Measurements from ENCODE around the gene TAGLN. TPM values are rescaled to one million over a fixed set of nuclear protein-coding genes. Genes with fewer than 3 reads are reported as not detected.

TAGLN gene
- total RNA-seq, 1 experiment from 2014 or later = 6.6 TPM

- DNase-seq = no peak
- intact Hi-C loops (cut with micrococcal nuclease; ENCODE audit: unreplicated experiment) = no loop called here
- H3K4me1 Mint-ChIP-seq (ENCODE audit: low read depth, unreplicated experiment) = no peaks in the 10 kb centered on the region
- peaks cover 21% of the 10 kb centered on the region for H3K36me3 Mint-ChIP-seq (ENCODE audit: insufficient read depth, unreplicated experiment)
- H3K4me3 Mint-ChIP-seq (ENCODE audit: low read depth, unreplicated experiment) = no peak overlapping the region
- CTCF ChIA-PET = interaction anchor here (0.6 kb wide), 1 partner anchor 250 kb away, joined by 5 read pairs; no protein-coding TSS in a partner anchor
- H3K27ac Mint-ChIP-seq (ENCODE audit: unreplicated experiment) = no peak overlapping the region
- H3K9me3 Mint-ChIP-seq (ENCODE audit: low read depth, unreplicated experiment) = no peaks in the 10 kb centered on the region
- no peaks in the 10 kb centered on the region for H3K27me3 Mint-ChIP-seq (ENCODE audit: unreplicated experiment)
- BruUV-seq (replicated peaks) = no TSS peak
- TF ChIP-seq, protein P1, sequence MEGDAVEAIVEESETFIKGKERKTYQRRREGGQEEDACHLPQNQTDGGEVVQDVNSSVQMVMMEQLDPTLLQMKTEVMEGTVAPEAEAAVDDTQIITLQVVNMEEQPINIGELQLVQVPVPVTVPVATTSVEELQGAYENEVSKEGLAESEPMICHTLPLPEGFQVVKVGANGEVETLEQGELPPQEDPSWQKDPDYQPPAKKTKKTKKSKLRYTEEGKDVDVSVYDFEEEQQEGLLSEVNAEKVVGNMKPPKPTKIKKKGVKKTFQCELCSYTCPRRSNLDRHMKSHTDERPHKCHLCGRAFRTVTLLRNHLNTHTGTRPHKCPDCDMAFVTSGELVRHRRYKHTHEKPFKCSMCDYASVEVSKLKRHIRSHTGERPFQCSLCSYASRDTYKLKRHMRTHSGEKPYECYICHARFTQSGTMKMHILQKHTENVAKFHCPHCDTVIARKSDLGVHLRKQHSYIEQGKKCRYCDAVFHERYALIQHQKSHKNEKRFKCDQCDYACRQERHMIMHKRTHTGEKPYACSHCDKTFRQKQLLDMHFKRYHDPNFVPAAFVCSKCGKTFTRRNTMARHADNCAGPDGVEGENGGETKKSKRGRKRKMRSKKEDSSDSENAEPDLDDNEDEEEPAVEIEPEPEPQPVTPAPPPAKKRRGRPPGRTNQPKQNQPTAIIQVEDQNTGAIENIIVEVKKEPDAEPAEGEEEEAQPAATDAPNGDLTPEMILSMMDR (IDR thresholded peaks at IDR 0.05; ENCODE audit: unreplicated experiment) = no peak
Observed at GRCh38 chr11:117219455-117219854, 20.3 kb downstream of the TAGLN start.

GRCh38 chr11:117219995-117220394 is 20.8 kb downstream of the TAGLN start:
- no peaks in the 10 kb centered on the region for H3K9me3 Mint-ChIP-seq (ENCODE audit: low read depth, unreplicated experiment)
- H3K27me3 Mint-ChIP-seq (ENCODE audit: unreplicated experiment) = no peaks in the 10 kb centered on the region
- TF ChIP-seq, protein P1 (IDR thresholded peaks at IDR 0.05; ENCODE audit: unreplicated experiment) = no peak
- no peaks in the 10 kb centered on the region for H3K4me1 Mint-ChIP-seq (ENCODE audit: low read depth, unreplicated experiment)
- no peak for DNase-seq
- peaks cover 24% of the 10 kb centered on the region for H3K36me3 Mint-ChIP-seq (ENCODE audit: insufficient read depth, unreplicated experiment)
- no peak overlapping the region for H3K27ac Mint-ChIP-seq (ENCODE audit: unreplicated experiment)
- BruUV-seq (replicated peaks) = no TSS peak
- no peak overlapping the region for H3K4me3 Mint-ChIP-seq (ENCODE audit: low read depth, unreplicated experiment)
- intact Hi-C loops (cut with micrococcal nuclease; ENCODE audit: unreplicated experiment) = no loop called here
- CTCF ChIA-PET = interaction anchor here (0.6 kb wide), 1 partner anchor 251 kb away, joined by 5 read pairs; no protein-coding TSS in a partner anchor

DNA sequence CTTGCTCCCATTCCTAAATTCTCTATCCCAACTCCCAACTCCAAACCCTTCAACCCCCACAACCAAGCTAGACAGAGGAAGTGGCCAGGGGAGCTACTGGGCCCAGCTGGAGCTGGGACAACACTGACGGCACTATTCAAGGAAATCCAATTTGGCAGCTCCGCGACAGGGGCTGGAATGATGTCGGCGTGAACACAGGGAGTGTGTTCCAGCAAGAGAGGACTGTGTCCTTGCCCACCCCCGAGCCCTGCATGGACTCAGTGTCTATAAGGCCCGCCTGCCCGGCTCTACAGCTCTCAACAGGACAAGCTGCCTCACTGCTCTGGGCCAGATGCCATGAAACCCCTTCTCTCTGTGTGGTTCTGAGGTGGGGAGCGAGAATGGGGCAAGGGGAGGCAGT is 21.4 kb downstream of the TAGLN start:
- intact Hi-C loops (cut with micrococcal nuclease; ENCODE audit: unreplicated experiment) = no loop called here
- H3K9me3 Mint-ChIP-seq (ENCODE audit: low read depth, unreplicated experiment) = no peaks in the 10 kb centered on the region
- no peaks in the 10 kb centered on the region for H3K4me1 Mint-ChIP-seq (ENCODE audit: low read depth, unreplicated experiment)
- no peaks in the 10 kb centered on the region for H3K27me3 Mint-ChIP-seq (ENCODE audit: unreplicated experiment)
- peaks cover 24% of the 10 kb centered on the region for H3K36me3 Mint-ChIP-seq (ENCODE audit: insufficient read depth, unreplicated experiment)
- no peak for DNase-seq
- CTCF ChIA-PET = no interaction called here
- no peak overlapping the region for H3K27ac Mint-ChIP-seq (ENCODE audit: unreplicated experiment)
- H3K4me3 Mint-ChIP-seq (ENCODE audit: low read depth, unreplicated experiment) = no peak overlapping the region
- TF ChIP-seq, protein P1 (IDR thresholded peaks at IDR 0.05; ENCODE audit: unreplicated experiment) = no peak
- no TSS peak for BruUV-seq (replicated peaks)

DNA sequence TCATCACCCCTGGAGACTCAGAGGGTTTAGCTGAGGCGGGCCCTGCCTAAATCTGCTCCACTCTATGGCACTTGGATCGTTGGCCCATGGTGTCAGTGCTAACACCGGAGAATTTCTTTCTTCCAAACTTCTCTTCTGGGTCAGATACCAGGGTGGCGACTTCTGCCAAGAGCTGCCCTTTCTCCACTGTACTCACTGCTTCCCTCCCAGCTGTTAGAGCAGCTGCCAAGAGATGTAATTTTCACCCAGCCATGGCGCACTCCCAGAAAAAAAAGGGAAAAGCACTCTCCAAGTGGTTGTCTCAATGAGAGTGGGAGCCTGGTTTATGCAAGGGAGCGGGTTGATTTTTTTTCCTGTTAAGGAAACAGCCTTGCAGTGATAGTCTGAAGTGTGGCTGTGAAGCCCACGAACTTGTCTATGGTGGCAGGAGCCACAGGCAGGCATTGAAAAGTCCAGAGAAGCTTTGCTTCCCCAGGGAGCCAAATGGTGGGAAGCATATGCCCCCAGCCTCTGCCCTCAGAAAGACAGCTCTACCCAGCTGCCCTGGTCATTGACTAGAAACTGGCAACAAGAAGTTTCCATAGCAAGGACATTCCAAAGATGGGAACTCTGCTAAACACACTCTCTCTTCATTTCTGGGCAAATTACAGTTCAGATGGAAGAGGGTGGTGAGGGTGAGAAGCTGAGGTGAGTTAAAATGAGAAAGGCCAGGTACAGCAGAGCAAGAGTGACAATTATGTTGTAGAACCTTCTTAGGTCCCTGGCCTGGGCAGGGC is 22.0 kb downstream of the TAGLN start:
- H3K36me3 Mint-ChIP-seq (ENCODE audit: insufficient read depth, unreplicated experiment) = peaks cover 26% of the 10 kb centered on the region
- H3K27me3 Mint-ChIP-seq (ENCODE audit: unreplicated experiment) = no peaks in the 10 kb centered on the region
- no peaks in the 10 kb centered on the region for H3K4me1 Mint-ChIP-seq (ENCODE audit: low read depth, unreplicated experiment)
- TF ChIP-seq, protein P1 (IDR thresholded peaks at IDR 0.05; ENCODE audit: unreplicated experiment) = no peak
- no peak for DNase-seq
- no peak overlapping the region for H3K27ac Mint-ChIP-seq (ENCODE audit: unreplicated experiment)
- CTCF ChIA-PET = no interaction called here
- no peak overlapping the region for H3K4me3 Mint-ChIP-seq (ENCODE audit: low read depth, unreplicated experiment)
- H3K9me3 Mint-ChIP-seq (ENCODE audit: low read depth, unreplicated experiment) = no peaks in the 10 kb centered on the region
- intact Hi-C loops (cut with micrococcal nuclease; ENCODE audit: unreplicated experiment) = no loop called here
- no TSS peak for BruUV-seq (replicated peaks)
